Upper lobe of right lung (tissue), 1 donor: ENCODE results near the gene BMP7. TPM values are rescaled to one million over a fixed set of nuclear protein-coding genes. Genes with fewer than 3 reads are reported as not detected.

Source experiments
- ATAC-seq: fragments of 200-7000 bp; cut with Tn5 transposase; one replicate; pipeline ENCODE4 v1.9.1; 2020; ENCODE audit warnings: mild to moderate bottlenecking, moderate library complexity
- DNase-seq: peaks from one replicate; pipeline ENCODE4 v3.0.0-alpha.2; 2020
- H3K27ac ChIP-seq: fragments of 200-600 bp; one replicate; pipeline ENCODE4 v1.8.0; 2022
- H3K27me3 ChIP-seq: fragments of 200-600 bp; one replicate; pipeline ENCODE4 v1.8.0; 2022; ENCODE audit warnings: mild to moderate bottlenecking
- H3K36me3 ChIP-seq: fragments of 200-600 bp; one replicate; pipeline ENCODE4 v1.8.0; 2022
- H3K4me1 ChIP-seq: fragments of 200-600 bp; one replicate; pipeline ENCODE4 v1.8.0; 2022
- H3K4me3 ChIP-seq: fragments of 200-600 bp; one replicate; pipeline ENCODE4 v1.8.0; 2022; ENCODE audit warnings: mild to moderate bottlenecking
- H3K9me3 ChIP-seq: fragments of 200-600 bp; one replicate; pipeline ENCODE4 v1.8.0; 2022
- CTCF ChIP-seq: fragments of 200-600 bp; IDR thresholded peaks from one replicate; pipeline ENCODE4 v1.8.0; 2022; ENCODE audit warnings: antibody characterized with exemption
- intact Hi-C: fragments of 100-400 bp; cut with DNase I; formaldehyde crosslinking; loops from one replicate; pipeline ENCODE4 v1.11.0; 2022
- total RNA-seq: library from RNA; stranded (reverse); fragmentation: NEBNext Ultra II Directional; extraction: Animal tissue kit (Norgen Biotek cat#: 25700); gene quantifications from one replicate; pipeline ENCODE4 v1.2.1, GENCODE V29; 2021
- donor health status: DM: no; HTN: yes; CAD: no; lungs with severe emphysema.

BMP7 gene
- total RNA-seq, 1 donor from 2014 or later, result 1.2 TPM

GRCh38 chr20:57167971-57168701, 98.3 kb downstream of the BMP7 start:
- H3K27ac ChIP-seq, result peak overlapping the region; percentile 40
- TF ChIP-seq CTCF, result no peak
- no peaks in the 10 kb centered on the region for H3K27me3 ChIP-seq
- H3K4me1 ChIP-seq, result no peaks in the 10 kb centered on the region
- H3K36me3 ChIP-seq, result no peaks in the 10 kb centered on the region
- intact Hi-C loops, result no loop called here
- H3K9me3 ChIP-seq, result no peaks in the 10 kb centered on the region
- ATAC-seq (peak; percentile 54), DNase-seq (no peak)
- no peak overlapping the region for H3K4me3 ChIP-seq

GRCh38 chr20:57167292-57167655, 99.2 kb downstream of the BMP7 start:
- no peak for DNase-seq

GRCh38 chr20:57166568-57167291, 99.7 kb downstream of the BMP7 start:
- TF ChIP-seq CTCF, result no peak
- no peak for DNase-seq
- Histone ChIP-seq H3K36me3 (no peaks in the 10 kb centered on the region), H3K4me3 (no peak overlapping the region), H3K4me1 (no peaks in the 10 kb centered on the region), H3K27ac (no peak overlapping the region), H3K9me3 (no peaks in the 10 kb centered on the region), H3K27me3 (no peaks in the 10 kb centered on the region)
- intact Hi-C loops, result no loop called here
- no peak for ATAC-seq

More at GRCh38 chr20:57167292-57167655, 99.2 kb downstream of the BMP7 start:
- Histone ChIP-seq H3K36me3 (no peaks in the 10 kb centered on the region), H3K27me3 (no peaks in the 10 kb centered on the region), H3K9me3 (no peaks in the 10 kb centered on the region), H3K27ac (peak overlapping the region; percentile 40), H3K4me1 (no peaks in the 10 kb centered on the region), H3K4me3 (no peak overlapping the region)
- no peak for TF ChIP-seq CTCF
- intact Hi-C loops, result no loop called here
- ATAC-seq, result no peak

- H3K27ac ChIP-seq, result no peak overlapping the region
Observed at GRCh38 chr20:57165427-57166004, 100.9 kb downstream of the BMP7 start.

GRCh38 chr20:57164872-57165271, 101.6 kb downstream of the BMP7 start:
- DNase-seq, result no peak
- no peak for ATAC-seq

More at GRCh38 chr20:57165427-57166004, 100.9 kb downstream of the BMP7 start:
- ATAC-seq (no peak), DNase-seq (no peak)
- Histone ChIP-seq H3K4me3 (no peak overlapping the region), H3K36me3 (no peaks in the 10 kb centered on the region), H3K4me1 (no peaks in the 10 kb centered on the region), H3K9me3 (no peaks in the 10 kb centered on the region), H3K27me3 (no peaks in the 10 kb centered on the region)
- no peak for TF ChIP-seq CTCF
- intact Hi-C loops, result no loop called here

More at GRCh38 chr20:57164872-57165271, 101.6 kb downstream of the BMP7 start:
- no peak for TF ChIP-seq CTCF
- H3K27me3 ChIP-seq, result no peaks in the 10 kb centered on the region
- intact Hi-C loops, result no loop called here
- no peak overlapping the region for H3K27ac ChIP-seq
- H3K4me1 ChIP-seq, result no peaks in the 10 kb centered on the region
- H3K4me3 ChIP-seq, result no peak overlapping the region
- no peaks in the 10 kb centered on the region for H3K9me3 ChIP-seq
- H3K36me3 ChIP-seq, result no peaks in the 10 kb centered on the region
